Lung (tissue), 12 donors: ENCODE results near the gene ATP6AP1. TPM values are rescaled to one million over a fixed set of nuclear protein-coding genes. Genes with fewer than 3 reads are reported as not detected.

Source experiments
- ATAC-seq: fragments of 200-7000 bp; cut with Tn5 transposase; one replicate; pipeline ENCODE4 v1.9.1; 2020; ENCODE audit warnings: moderate number of reproducible peaks; ENCODE audit not compliant: insufficient read depth, low FRiP score
- DNase-seq, 3 donors: peaks; one replicate each; pipeline ENCODE4 v3.0.0-alpha.2; 2013 to 2017
- H3K27ac ChIP-seq, 2 donors: one replicate each; pipeline ENCODE4 v1.5.1; 2013; ENCODE audit warnings: mild to moderate bottlenecking in 2 of 2, moderate library complexity in 2 of 2, control low read depth in 1 of 2, inconsistent platforms in 1 of 2, low read depth in 1 of 2, low read length in 1 of 2
- H3K27me3 ChIP-seq, 3 donors: one replicate each; pipeline ENCODE4 v1.5.1; 2013; ENCODE audit warnings: low read length in 2 of 3; ENCODE audit not compliant: control insufficient read depth in 3 of 3, insufficient read depth in 3 of 3
- H3K36me3 ChIP-seq, 4 donors: one replicate each; pipeline ENCODE4 v1.5.1; 2013; ENCODE audit warnings: low read length in 4 of 4, mild to moderate bottlenecking in 1 of 4, moderate library complexity in 1 of 4; ENCODE audit not compliant: control insufficient read depth in 4 of 4, insufficient read depth in 4 of 4
- H3K4me1 ChIP-seq, 5 donors: one replicate each; pipeline ENCODE4 v1.5.1; 2013; ENCODE audit warnings: low read length in 5 of 5, mild to moderate bottlenecking in 2 of 5, moderate library complexity in 1 of 5; ENCODE audit not compliant: control insufficient read depth in 5 of 5, insufficient read depth in 5 of 5
- H3K4me3 ChIP-seq: one replicate; pipeline ENCODE4 v1.5.1; 2013; ENCODE audit warnings: mild to moderate bottlenecking, control low read depth, moderate library complexity
- H3K9ac ChIP-seq, 2 donors: one replicate each; pipeline ENCODE4 v1.5.1; 2013; ENCODE audit warnings: low read length in 2 of 2, control low read depth in 1 of 2; ENCODE audit not compliant: insufficient read depth in 1 of 2
- H3K9me3 ChIP-seq, 4 donors: one replicate each; pipeline ENCODE4 v1.5.1; 2013; ENCODE audit warnings: low read length in 3 of 4, mild to moderate bottlenecking in 1 of 4, moderate library complexity in 1 of 4; ENCODE audit not compliant: control insufficient read depth in 4 of 4, insufficient read depth in 3 of 4
- CTCF ChIP-seq: IDR thresholded peaks from 2 replicates; pipeline ENCODE4 v1.5.1; 2012; ENCODE audit warnings: mild to moderate bottlenecking; ENCODE audit errors: control extremely low read depth, extremely low read depth
- WGBS, 2 donors: extraction: QIAGEN DNeasy Blood & Tissue Kit; methylation state at CpG; one replicate each; pipeline ENCODE4 v1.1.7; 2013; 5-methylcytosine and 5-hydroxymethylcytosine counted together
- polyA plus RNA-seq, 2 donors: library from polyadenylated mRNA; stranded (reverse); fragments of 200-250 nt; gene quantifications; one replicate each; pipeline ENCODE4 v1.2.1, GENCODE V29; 2013
- total RNA-seq, 2 donors: library from RNA; depleted of rRNA in 1 of 2; stranded (reverse); fragments of >200 nt in 1 of 2; gene quantifications; one replicate each; pipeline ENCODE4 v1.2.1, GENCODE V29; 2014 to 2021
- donor health status: control.
- donor health status: control.
- donor health status: Bipolar disorder and iron deficiency.
- donor health status: healthy.
- donor health status: DM: yes; HTN: yes; CAD: no.

ATP6AP1 gene
- total and polyA plus RNA-seq, 4 donors, result 73.7 to 220 (median 113) TPM

- Histone ChIP-seq H3K36me3 (peaks cover 2 to 30% (median 7%) of the 10 kb centered on the region in 4 donors), H3K27ac (no peak overlapping the region), H3K9me3 (peaks cover 0 to 7% (median 0%) of the 10 kb centered on the region in 4 donors), H3K27me3 (no peaks in the 10 kb centered on the region), H3K4me3 (no peak overlapping the region), H3K9ac (no peak overlapping the region), H3K4me1 (no peaks in the 10 kb centered on the region)
- no peak for TF ChIP-seq CTCF
- 92 to 93% methylated on average over 9 to 14 of the region's 14 CpGs for WGBS, 2 donors
- no peak for DNase-seq
- no peak for ATAC-seq
These were observed 37.1 kb downstream of the ATP6AP1 start for GRCh38 chrX:154465601-154466000.

GRCh38 chrX:154466036-154466435, 37.6 kb downstream of the ATP6AP1 start:
- DNase-seq, result no peak
- no peaks in the 10 kb centered on the region for H3K27me3 ChIP-seq
- H3K36me3 ChIP-seq, result peaks cover 2 to 32% (median 6%) of the 10 kb centered on the region in 4 donors
- H3K27ac ChIP-seq, result no peak overlapping the region
- H3K4me1 ChIP-seq, result no peaks in the 10 kb centered on the region
- peaks cover 0 to 7% (median 0%) of the 10 kb centered on the region in 4 donors for H3K9me3 ChIP-seq
- H3K9ac ChIP-seq, result no peak overlapping the region
- no peak overlapping the region for H3K4me3 ChIP-seq
- TF ChIP-seq CTCF, result no peak
- ATAC-seq, result no peak
- 93% methylated on average over 16 to 32 of the region's 32 CpGs for WGBS, 2 donors

- ATAC-seq, result no peak
- Histone ChIP-seq H3K27me3 (no peaks in the 10 kb centered on the region), H3K4me1 (no peaks in the 10 kb centered on the region), H3K27ac (no peak overlapping the region), H3K9me3 (peaks cover 0 to 7% (median 0%) of the 10 kb centered on the region in 4 donors), H3K4me3 (no peak overlapping the region), H3K36me3 (peaks cover 4 to 39% (median 10%) of the 10 kb centered on the region in 4 donors), H3K9ac (no peak overlapping the region)
- no peak for TF ChIP-seq CTCF
- no peak for DNase-seq
- WGBS, 2 donors, result 94 to 100% methylated on average over 7 to 15 of the region's 15 CpGs
These were observed 38.4 kb downstream of the ATP6AP1 start for GRCh38 chrX:154466907-154467306.

GRCh38 chrX:154467556-154467955, 39.1 kb downstream of the ATP6AP1 start:
- Histone ChIP-seq H3K9ac (no peak overlapping the region), H3K9me3 (peaks cover 0 to 7% (median 0%) of the 10 kb centered on the region in 4 donors), H3K4me3 (no peak overlapping the region), H3K27me3 (no peaks in the 10 kb centered on the region), H3K36me3 (peaks cover 3 to 42% (median 9%) of the 10 kb centered on the region in 4 donors), H3K4me1 (no peaks in the 10 kb centered on the region), H3K27ac (no peak overlapping the region)
- ATAC-seq (no peak), DNase-seq (no peak)
- WGBS, 2 donors, result 95 to 100% methylated on average over 4 to 21 of the region's 21 CpGs
- no peak for TF ChIP-seq CTCF
